Ammon's horn (tissue), 1 donor: ENCODE data around the gene MSI2.

Experiments
- DNase-seq: peaks from one replicate; pipeline ENCODE4 v3.0.0-alpha.2; 2016; ENCODE audit warnings: low spot score

MSI2 gene

DNA sequence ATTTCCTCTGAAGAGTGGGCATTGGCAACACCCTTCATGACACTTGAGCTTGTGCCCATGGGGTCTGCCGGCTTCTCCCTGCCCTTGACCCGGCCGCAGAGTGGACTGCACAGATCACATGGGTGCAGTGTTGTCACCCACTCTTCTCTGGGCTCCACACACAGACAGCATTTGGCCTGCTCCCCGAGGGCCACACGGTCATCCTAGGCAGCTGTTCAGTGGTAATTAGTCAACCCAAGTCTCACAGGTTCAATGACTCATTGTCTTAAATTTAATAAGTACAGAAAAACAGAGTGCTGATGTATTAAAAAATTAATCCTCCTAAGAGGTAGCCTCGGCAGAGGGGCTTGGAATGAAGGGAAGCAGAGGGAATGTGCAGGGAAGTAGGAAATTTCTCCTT lies 204.8 kb downstream of the MSI2 start:
- DNase-seq: no peak

DNA sequence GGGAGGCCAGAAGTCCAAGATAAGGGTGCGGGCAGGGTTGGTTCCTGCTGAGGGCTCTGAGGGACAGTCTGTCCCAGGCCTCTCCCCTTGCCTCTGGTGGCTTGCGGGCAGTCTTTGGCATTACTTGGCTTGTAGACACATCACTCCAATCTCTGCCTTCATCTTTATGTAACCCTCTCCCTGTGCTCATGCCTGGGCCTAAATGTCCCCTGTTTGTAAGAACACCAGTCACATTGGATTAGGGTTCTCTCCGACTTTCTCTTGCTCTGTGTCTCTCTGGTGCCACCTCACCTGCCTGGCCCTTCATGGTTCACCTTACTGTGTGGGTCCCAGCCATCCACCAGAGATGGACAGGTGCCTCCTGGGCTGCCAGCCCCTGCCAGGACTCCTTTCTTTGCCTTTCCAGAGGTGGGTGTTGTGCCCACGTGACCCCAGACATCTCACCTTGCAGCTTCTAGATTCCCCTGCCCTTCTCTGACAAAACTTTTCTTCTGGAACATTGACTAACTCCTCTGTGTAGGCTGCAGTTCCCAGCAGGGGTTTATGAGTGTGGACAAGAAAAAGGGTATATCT lies 205.8 kb downstream of the MSI2 start:
- no peak for DNase-seq

DNA sequence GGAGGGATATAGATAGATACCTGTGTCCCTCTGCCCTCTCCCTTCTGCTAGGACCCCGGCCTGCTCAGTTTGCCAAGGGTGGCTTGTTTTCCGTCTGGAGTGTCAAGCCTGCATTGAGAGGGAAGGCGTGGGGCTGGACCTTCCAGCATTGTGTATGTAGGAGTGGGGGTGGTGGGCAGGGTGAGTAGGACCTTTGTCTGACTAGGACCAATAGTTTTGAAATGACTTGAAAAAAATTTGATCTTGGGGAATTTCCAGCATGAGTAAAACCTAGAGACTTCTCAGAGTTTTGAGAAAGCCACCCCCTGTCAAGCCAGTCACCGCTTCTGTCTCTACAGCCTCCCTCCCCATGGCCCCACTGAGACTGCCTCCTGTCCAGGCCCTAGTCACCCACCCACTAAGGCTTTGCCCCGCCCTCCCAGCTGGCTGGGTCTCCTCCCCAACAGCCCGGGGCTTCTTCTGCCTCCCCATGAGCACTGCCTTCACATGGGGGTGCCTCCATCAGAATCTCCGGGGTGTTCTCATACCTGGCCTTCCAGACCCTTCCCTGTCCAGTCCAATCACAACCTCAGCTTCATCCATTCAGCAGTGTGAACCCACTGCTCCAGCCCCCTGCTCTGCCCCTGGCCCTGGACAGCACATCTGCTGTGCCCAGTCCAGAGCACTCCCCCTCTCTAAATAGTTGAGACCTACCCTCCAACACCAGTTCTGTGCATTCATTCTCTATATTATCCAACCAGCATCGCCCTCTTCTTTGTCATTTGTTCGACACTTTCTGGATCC lies 207.0 kb downstream of the MSI2 start:
- DNase-seq: no peak

DNA sequence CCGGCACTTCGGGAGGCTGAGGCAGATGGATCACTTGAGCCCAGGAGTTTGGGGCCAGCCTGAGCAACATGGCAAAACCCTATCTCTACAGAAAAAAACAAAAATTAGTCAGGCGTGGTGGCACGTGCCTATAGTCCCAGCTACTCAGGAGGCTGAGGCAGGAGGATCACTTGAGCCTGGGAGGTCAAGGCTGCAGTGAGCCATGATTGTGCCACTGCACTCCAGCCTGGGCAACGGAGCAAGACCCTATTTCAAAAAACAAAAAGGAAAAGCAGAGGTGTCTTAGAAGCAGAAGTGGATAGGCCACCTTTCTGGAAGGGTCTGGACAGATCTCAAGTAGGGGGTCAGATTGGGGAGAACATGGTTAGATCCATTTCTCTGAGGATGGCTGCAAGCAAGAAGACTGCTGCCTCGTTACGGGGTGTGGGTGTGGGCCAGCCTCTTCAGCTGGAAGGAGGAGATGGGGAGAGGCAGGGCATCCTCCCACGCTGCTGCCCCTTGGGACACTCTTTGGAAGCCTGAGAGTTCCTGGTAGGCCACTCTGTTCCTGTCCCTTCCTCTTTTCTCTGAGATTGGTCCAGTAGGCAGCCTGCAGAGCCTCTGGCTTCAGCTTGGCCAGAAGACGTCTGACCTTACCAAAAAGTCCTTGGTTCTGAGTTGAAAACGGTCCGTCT lies 208.0 kb downstream of the MSI2 start:
- no peak for DNase-seq

DNA sequence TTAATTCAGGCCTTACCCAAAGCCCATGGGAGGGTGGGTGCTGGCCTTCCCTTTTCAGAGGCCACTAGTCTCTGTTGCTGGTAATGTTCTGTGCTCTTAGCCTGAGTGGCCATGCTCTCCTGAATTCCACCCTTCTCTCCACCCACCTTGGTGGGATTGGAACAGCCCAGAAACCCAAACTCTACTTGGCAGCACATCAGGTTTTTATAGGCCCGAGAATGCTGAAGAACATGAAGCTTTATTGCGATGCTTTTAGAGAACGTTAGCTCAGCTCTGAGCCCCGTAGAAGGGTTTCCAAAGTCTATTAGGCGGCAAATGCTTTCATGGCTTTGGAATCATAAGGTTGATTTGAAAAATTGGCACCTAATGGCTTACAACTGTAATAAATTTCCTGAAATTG lies 209.3 kb downstream of the MSI2 start:
- no peak for DNase-seq

DNA sequence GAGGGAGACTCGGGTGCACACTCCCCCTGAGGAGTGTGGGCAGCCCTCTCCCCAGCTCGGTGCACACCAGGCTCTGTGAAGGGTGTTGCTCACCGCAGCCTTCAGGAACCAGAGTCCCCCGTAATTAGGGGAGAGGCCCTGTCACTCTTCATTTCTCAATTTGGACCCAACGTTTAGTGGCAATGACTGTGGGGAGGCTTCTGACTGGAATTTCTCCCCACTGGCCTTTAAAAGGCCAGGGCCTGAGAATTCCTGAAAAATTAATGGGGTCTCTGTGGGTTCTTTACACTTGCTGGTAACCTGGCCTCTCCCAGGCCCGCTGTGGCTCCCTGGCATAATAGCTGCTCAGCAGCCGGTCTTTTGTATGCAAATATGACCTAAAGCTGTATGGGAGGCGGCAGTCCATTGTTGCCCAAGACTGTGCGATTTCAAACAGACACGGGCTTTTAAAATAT lies 209.7 kb downstream of the MSI2 start:
- no peak for DNase-seq

DNA sequence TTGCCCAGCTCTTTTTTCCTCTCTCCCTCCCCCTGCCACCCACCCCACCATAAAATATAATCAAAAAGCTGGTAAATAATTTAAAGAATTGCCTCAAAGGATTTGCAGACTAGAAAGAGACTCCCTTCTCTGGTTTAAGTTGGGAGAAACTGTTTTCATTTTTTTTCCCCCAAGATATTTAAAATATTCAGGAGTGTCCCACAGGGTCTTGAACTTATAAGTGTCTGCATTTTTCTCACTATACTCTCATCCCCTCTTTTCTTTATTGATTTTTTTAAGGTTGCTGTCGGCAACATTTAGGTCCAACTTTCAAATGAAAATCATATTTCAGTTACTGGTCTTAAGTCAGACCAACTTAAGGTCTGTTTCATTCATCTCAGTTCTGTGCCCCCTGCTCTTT lies 210.2 kb downstream of the MSI2 start:
- DNase-seq: no peak

DNA sequence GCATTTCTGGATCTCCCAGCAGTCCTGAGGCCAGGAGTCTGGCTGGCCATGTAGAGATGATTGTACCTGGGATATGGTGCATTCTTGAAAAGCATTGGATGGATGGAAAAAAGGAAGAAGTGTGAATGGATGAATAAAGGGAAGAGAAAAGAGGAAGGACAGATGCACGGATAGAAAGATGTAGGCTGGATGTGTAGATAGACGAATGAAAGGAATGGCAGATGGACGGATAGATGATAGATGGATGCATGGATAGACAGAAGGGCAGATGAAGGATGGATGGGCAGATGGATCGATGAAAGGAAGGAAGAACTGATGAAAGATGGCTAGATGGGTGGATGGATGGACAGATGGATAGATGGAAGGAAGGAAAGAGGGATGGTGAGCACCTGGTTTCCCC lies 210.9 kb downstream of the MSI2 start:
- no peak for DNase-seq

DNA sequence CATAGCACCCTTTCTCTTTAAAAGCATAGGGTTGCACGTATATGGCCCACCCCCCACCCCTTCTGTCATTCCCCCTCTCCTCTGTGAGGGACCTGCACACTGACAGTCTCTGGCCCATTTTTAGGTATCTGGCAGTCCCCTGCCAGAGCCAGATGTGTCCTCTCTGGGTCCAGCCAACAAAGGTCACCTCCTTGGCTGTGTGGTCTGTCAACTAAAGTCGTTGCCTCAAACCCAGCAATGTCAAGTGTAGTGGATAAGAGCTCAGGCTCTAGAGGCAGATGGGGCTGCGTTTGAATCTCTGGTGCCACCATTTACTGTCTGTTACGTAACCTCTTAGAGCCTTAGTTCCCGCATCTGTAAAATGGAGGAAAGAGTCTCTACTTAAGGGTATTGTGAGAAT lies 211.5 kb downstream of the MSI2 start:
- DNase-seq: no peak

DNA sequence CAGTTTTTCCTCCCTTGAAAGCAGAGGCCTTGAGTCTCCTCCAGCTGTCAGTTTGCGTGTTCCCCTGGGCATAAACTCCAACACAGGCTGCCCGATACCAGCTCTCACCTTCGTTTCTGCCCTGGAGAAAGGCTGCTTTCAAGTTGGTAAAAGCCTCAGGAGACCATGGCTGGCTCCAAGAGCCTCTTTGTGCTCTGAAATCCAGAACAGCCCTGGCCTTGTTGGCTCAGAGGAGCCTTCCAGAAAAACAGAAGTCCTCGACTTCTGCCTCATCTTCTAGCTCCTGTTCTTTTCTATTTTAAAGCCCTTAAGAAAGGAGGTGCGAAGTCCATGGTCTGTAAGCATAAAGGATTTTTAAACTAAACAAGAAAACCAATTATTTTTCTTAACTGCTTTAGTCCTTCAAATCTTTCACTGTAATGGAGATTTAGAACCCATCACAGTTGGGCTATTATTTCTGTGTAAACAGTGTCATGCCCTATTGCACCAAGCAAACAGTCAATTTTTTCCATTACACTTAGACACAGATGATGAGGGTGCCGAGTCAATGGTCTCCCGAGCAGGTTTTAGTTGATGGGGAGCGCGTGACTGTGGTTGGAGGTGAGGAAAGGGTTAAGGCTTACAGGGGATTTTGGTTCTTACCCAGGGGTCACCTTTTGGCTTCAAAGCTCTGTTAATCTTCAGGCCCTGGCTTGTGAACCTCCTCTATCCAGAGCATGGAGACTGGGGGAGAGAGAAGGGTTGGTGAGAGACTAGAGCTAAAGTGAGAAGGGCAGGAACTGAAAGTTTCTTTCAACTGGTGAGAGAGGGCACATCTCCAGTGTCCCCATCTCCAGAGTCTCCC lies 212.8 kb downstream of the MSI2 start:
- DNase-seq: no peak

DNA sequence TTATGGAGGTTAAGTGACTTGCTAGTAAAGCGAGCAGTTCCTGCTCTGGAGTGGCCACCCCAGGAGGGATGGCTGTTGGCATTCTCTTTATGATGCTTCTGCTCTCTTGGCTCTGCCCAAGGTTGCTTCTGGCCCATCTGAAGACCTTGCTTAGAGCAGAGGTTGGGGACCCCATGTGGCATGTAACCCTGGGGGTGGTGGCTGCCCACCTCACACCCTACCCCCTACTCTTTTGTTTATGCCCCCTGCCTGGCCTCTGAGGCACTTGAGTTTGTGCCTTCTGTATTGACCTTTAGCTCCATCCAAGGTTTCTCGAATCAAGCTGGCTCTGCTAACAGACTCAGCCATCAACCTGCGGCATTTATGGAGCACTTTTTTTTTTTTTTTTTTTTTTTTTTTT lies 214.6 kb downstream of the MSI2 start:
- DNase-seq: no peak

DNA sequence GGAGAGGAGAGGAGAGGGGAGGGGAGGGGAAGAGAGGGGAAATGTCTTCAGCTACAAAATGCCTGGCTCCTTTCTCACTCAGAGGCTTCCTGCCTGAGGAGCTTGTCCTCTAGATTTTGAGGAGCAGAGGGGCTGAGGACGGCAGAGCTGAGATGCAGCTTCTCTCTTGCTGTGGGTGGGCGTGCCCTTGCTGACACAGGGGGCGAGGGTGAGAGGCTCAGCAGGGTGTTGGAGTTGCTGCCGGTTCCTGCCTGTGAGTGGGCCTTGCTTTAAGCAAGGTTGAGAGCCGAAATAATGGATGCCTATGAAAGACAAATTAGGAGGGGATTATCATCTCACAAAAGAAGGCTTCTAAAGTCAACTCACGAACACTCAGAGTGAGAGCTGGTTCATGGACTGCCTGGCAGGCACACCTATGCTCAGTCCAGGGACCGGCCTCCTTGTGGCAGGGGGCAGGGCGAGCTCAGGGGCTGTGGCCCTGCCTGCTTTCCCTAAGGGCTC lies 215.6 kb downstream of the MSI2 start:
- no peak for DNase-seq

DNA sequence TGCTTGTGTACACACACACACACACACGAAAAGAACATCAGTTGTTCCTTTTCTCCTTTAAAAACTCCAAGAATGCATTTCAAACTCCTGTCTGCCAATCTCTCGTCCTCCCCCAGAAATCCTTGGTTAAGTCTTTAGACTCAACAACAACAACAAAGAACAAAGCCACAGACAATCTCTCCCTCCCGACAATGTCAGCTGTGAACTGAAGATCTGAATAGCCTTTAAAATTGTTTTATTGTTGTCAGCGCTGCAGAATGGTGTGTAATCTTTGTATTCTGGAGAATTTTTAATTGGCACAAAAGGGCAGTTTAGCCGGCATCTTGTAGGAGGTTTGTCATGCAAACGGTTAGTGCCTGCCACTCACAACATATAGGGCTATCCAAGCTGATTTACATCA lies 219.5 kb downstream of the MSI2 start:
- DNase-seq: no peak

DNA sequence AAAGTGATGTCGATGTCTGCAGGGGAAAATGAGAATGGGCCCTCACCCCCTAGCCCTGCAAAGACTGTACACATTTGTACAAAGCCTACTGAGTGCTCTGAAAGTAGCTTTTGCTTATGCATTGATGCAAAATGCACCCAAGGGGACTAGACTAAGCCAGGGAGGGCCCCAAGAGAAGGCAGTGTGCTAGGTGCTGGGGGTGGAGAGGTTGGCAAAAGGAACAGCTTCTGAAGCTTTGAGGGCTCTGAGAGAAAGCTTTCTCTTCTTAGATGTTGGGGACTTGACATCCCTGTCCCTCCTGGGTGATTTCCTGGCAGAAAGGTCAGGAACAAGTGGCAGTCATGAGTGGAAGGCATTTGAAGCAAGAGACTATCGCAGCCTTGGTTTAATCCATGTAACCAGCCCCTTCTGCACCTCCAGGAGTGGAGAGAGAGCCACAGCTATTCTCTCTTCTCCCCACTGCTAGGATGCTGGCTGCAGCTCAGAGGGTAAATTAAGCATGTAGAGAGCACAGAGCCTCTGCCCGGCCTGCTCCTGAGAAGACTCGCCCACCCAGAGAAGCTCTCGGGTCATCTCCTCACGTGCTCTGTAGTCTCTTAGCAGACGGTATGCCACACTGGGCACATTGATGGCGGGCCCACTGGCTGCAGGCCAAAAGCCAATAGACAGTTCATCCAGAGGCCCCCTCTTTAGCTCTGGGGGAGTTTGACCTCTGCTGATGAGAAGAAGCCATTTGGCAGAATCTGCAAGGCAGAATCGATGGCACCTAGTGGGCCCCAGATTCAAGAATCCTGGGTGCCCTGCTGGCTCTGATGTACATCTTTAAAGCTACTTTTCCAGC lies 221.4 kb downstream of the MSI2 start:
- no peak for DNase-seq

DNA sequence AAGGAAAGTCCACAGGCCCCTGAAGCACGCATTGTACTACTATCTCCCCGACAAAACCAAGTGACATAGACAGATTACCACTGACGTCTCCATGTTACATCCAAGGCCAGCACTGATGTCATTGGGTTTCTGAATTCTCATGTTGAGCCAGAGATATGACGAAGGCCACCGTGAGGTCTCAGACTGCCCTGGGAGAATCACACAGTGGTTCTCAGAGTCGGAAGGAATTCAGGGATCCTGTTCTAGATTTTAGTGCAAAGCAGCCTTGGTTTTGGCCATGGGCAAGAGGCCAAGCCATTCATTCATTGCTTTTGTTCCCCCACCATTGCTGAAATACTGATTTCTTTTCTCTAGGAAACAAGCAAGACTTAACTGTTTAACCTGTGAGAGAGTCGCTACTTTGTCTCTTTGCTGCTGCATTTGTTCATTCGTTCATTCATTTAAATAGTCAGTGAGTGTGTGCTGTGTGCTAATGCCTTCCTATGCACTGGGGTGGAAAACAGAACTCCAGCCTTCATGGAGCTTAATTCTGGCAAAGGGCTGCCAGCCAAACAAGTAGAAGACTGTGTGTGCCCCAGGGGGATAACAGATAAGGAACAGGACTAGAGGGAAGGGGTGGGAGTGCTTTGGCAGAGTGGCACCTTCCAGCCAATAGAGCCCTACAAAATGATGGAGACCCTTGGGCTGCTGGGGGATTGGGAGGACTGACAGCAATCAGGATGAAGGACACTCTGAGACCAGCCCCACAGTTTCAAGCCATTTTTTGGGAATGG lies 222.3 kb downstream of the MSI2 start:
- no peak for DNase-seq

DNA sequence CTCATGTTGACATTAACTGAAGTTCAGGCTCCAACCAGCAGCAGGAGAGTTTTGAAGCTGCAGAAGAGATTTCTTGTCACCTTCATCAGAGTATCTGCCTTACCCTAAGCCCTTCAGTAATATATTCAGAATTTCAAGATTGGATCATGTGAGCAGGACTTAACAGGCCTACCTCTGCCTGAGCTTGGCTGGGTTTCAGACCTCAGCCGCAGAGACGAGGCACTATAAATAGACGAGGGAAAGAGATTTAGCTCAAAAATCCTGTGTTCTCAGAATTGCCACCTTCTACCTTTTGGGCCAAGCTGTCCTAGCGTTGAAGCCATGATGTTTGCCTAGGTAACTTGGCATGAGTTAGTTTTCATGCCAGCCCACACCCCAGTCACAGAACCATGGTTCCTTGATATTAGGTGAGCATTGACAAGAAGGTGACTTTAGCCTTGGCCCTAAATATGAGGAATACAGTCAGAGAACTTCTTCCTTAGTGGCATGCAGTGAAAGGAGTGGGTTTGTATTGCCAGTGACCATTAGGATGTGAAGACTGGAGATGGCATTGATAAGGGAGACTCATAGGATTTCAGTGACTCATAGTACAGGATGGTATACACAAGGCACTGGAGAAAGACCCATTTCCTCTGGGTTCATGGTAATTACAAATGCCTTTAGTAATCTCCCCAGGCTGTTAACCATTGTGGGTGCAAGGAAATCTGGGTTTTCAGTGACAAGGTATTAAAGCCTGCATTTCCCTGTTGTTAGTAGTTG lies 224.3 kb downstream of the MSI2 start:
- DNase-seq: no peak

DNA sequence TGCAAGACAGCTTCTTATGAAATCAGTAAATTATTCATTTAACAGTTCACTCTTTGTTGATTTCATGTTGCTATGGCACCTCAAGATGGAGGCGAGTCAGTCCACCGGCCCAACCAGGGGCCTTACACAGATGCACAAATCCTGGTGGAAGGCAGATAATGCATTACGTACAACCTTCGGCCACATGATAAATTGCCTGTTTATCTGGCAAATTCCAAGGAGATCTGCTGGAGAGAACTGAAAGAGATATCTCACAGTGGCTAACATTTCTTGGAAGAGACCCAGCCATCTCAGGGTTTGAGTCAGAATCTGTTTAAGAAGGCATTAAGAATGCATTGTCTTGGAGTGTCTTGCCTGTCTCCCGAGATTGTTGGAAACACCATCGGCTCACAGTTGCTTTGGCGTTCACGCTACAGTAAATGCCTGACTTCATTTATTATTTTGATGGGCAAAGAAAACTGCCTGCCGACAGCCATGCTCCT lies 225.6 kb downstream of the MSI2 start:
- no peak for DNase-seq

DNA sequence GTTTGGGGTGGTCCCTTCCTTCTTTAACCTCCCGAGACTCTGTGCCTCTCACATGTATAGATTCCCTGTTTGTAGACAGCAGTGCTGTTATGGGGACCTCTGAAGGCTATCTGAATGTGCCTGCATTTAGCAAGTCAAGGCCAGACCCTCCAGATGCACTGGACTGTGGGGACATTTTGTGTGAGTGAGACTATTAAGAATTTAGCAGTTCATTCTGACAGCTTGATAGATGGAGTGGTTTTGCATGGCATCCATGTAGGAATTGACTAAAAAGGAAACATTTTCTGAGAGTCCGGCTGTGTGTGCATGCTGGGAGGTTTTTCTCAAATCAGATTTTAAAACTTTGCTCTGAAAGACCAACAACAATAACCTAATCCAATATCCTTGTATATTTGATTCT lies 226.3 kb downstream of the MSI2 start:
- DNase-seq: no peak

DNA sequence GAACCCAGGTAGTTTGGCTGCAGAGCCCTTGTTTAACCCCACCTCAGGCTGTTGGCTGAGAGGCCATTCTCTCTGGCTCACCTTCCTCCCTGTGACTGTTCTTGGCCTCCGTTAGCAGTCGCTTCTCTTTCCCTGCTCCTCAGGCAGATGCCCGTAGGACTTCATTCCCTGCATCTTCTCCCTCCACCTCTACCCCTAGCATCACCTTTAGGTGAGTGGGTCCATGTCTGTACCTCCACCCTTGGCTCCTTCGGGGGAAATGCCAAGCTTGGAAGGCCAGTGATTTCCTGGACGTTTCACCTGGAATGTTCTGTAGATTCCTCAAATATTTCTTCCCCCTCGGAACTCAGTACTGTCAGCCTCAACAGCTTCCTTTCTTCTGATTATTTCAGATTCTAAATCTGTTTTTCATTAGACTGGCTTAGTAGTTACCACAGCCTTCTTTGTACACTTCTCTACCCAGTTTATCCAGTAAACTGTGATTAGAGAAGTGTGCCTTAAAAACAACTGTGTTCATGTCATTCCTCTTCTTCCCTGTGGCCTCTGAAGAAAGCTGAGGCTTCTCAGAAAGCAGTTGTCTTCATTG lies 227.9 kb downstream of the MSI2 start:
- no peak for DNase-seq
